ENCODE results near the gene NRIP1.
"Not testable (repeated sequence)": the region's sequence is repeated elsewhere in the genome, so short reads cannot be mapped to it uniquely, and the experiment has no call there.

- TF ChIP-seq CTCF, EZH2 (IDR thresholded peaks at IDR 0.05): not testable (repeated sequence)
Observed at GRCh38 chr21:15030861-15031260, 33.9 kb downstream of the NRIP1 start.
